PFSK-1 (cell line): ENCODE measurements around the gene STAU1.

Source experiments
- FOXP2 ChIP-seq: optimal IDR thresholded peaks from 2 replicates; pipeline ENCODE3; 2011; ENCODE audit warnings: borderline replicate concordance, control low read depth, inconsistent platforms; ENCODE audit not compliant: insufficient read depth; ENCODE audit errors: extremely low read length, extremely low read depth
- POLR2AphosphoS5 ChIP-seq: IDR thresholded peaks from 2 replicates; pipeline ENCODE4 v1.6.1; 2012; ENCODE audit warnings: low read depth, mild to moderate bottlenecking, control low read depth, low read length, moderate library complexity
- REST ChIP-seq, 2 experiments: IDR thresholded peaks; 2 replicates each; pipeline versions ENCODE4 v1.6.1 to v1.8.0; 2011 to 2012; ENCODE audit warnings: low read depth in 2 of 2, low read length in 2 of 2, control low read depth in 1 of 2, inconsistent platforms in 1 of 2, mild to moderate bottlenecking in 1 of 2, moderate library complexity in 1 of 2; ENCODE audit not compliant: insufficient read depth in 1 of 2
- SIN3A ChIP-seq: IDR thresholded peaks from 2 replicates; pipeline ENCODE4 v1.6.1; 2012; ENCODE audit warnings: mild to moderate bottlenecking, low read length, moderate library complexity, borderline replicate concordance; ENCODE audit not compliant: insufficient read depth
- TAF1 ChIP-seq: IDR thresholded peaks from 2 replicates; pipeline ENCODE4 v1.6.1; 2012; ENCODE audit warnings: low read length, control low read depth, borderline replicate concordance; ENCODE audit not compliant: insufficient read depth

GRCh38 chr20:49078310-49078709 lies 109.8 kb downstream of the STAU1 start:
- TF ChIP-seq POLR2AphosphoS5, result no peak
- TF ChIP-seq FOXP2, result no peak
- TF ChIP-seq REST (IDR thresholded peaks at IDR 0.05; ENCODE audit: insufficient read depth in 1 of 2, low read depth in 2 of 2, low read length in 2 of 2), result no peak
- no peak for TF ChIP-seq TAF1
- no peak for TF ChIP-seq SIN3A
